Measurements from ENCODE around the gene VSX1. TPM values are rescaled to one million over a fixed set of nuclear protein-coding genes. Genes with fewer than 3 reads are reported as not detected.

VSX1 gene
- total and polyA plus RNA-seq, 2 experiments from 2014 or later, result not detected

DNA sequence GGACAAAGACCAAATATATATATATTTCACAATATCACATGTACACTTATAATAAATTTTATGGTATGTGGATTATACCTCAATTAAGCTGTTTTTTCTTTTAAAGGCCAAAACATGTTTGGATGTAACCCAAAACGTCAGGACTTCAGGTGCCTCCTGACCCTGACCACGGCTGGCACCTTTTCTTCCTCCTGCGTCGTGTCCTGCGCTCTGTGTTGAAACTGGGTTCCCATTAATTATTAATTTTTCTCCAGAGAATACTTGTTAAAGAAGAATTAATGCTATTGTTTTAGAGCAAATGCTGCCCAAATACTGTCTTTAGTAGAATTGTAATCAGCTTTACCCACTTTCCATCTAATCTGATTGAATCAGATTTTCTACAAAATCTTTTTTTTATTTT lies 46.7 kb upstream of the VSX1 start:
- no peak overlapping the region for H3K4me2 ChIP-seq
- no peaks in the 10 kb centered on the region for H3K9me3 ChIP-seq (ENCODE audit: low read depth)
- WGBS (ENCODE audit: low lambda C conversion rate, missing lambda C conversion rate), result 83% methylated on average over 5 of the region's 5 CpGs
- no peaks in the 10 kb centered on the region for H3K36me3 ChIP-seq (replicated peaks; ENCODE audit: insufficient read depth, low read depth)
- no peaks in the 10 kb centered on the region for H3K79me2 ChIP-seq
- no peaks in the 10 kb centered on the region for H3K4me1 ChIP-seq (ENCODE audit: insufficient read depth)
- no peaks in the 10 kb centered on the region for H3K9me2 ChIP-seq (replicated peaks; ENCODE audit: insufficient read depth)
- no peaks in the 10 kb centered on the region for H3K27me3 ChIP-seq
- no peak for DNase-seq (ENCODE audit: low spot score)
- H2AFZ ChIP-seq, result no peak overlapping the region
- no peak overlapping the region for H3K27ac ChIP-seq
- TF ChIP-seq EZH2 (IDR thresholded peaks at IDR 0.05; ENCODE audit: borderline replicate concordance) (no peak), EZH2phosphoT487 (IDR thresholded peaks at IDR 0.05; ENCODE audit: low read depth, severe bottlenecking, unreplicated experiment) (no peak)
- TF ChIP-seq, protein P1, sequence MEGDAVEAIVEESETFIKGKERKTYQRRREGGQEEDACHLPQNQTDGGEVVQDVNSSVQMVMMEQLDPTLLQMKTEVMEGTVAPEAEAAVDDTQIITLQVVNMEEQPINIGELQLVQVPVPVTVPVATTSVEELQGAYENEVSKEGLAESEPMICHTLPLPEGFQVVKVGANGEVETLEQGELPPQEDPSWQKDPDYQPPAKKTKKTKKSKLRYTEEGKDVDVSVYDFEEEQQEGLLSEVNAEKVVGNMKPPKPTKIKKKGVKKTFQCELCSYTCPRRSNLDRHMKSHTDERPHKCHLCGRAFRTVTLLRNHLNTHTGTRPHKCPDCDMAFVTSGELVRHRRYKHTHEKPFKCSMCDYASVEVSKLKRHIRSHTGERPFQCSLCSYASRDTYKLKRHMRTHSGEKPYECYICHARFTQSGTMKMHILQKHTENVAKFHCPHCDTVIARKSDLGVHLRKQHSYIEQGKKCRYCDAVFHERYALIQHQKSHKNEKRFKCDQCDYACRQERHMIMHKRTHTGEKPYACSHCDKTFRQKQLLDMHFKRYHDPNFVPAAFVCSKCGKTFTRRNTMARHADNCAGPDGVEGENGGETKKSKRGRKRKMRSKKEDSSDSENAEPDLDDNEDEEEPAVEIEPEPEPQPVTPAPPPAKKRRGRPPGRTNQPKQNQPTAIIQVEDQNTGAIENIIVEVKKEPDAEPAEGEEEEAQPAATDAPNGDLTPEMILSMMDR (IDR thresholded peaks at IDR 0.05; ENCODE audit: poor library complexity), result no peak
- H3K4me3 ChIP-seq, result no peak overlapping the region
- no peaks in the 10 kb centered on the region for H4K20me1 ChIP-seq (ENCODE audit: insufficient read depth, poor library complexity, severe bottlenecking)

DNA sequence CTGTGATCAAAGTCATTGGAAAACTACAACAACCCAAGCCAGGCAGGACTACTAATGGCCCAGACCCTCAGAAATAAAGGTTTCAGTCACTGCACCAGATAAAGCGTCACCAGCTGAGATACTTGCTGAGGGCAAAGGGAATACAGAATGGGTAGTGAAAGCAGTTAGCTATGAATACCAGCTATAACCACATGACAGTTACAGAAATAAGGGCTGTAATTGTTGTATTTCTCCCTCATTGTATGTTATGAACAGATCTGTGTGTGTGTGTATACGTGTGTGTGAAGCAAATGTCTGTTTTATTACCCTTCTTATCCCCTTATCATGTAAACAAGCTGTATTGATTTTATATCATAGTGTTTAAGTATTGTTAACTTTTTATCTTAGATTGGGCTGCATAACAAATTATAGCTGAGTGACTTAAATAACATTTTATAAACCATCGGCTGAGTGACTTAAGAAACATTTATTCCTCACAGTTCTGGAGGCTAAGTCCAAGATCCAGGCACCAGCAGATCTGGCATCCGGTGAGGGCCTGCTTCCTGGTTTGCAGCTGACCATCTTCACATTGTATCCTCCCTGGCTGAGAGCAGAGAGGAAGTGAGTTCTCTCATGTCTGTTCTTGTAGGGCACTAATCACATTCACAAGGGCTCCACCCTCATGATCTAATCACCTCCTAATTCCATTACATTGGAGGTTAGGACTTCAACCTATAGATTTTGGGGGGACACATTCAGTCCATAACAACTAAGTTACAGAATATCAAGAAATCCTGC lies 46.0 kb upstream of the VSX1 start:
- no peak for DNase-seq (ENCODE audit: low spot score)
- Histone ChIP-seq H3K36me3 (replicated peaks; ENCODE audit: insufficient read depth, low read depth) (no peaks in the 10 kb centered on the region), H2AFZ (no peak overlapping the region), H3K4me2 (no peak overlapping the region), H3K27ac (no peak overlapping the region), H3K4me1 (ENCODE audit: insufficient read depth) (no peaks in the 10 kb centered on the region), H3K9me3 (ENCODE audit: low read depth) (no peaks in the 10 kb centered on the region), H3K9me2 (replicated peaks; ENCODE audit: insufficient read depth) (no peaks in the 10 kb centered on the region), H3K79me2 (no peaks in the 10 kb centered on the region), H3K27me3 (no peaks in the 10 kb centered on the region), H4K20me1 (ENCODE audit: insufficient read depth, poor library complexity, severe bottlenecking) (no peaks in the 10 kb centered on the region), H3K4me3 (no peak overlapping the region)
- WGBS (ENCODE audit: low lambda C conversion rate, missing lambda C conversion rate), result 84% methylated on average over 4 of the region's 4 CpGs
- no peak for TF ChIP-seq EZH2 (IDR thresholded peaks at IDR 0.05; ENCODE audit: borderline replicate concordance)
- TF ChIP-seq, protein P1 (IDR thresholded peaks at IDR 0.05; ENCODE audit: poor library complexity), result no peak
- TF ChIP-seq EZH2phosphoT487 (IDR thresholded peaks at IDR 0.05; ENCODE audit: low read depth, severe bottlenecking, unreplicated experiment), result no peak

DNA sequence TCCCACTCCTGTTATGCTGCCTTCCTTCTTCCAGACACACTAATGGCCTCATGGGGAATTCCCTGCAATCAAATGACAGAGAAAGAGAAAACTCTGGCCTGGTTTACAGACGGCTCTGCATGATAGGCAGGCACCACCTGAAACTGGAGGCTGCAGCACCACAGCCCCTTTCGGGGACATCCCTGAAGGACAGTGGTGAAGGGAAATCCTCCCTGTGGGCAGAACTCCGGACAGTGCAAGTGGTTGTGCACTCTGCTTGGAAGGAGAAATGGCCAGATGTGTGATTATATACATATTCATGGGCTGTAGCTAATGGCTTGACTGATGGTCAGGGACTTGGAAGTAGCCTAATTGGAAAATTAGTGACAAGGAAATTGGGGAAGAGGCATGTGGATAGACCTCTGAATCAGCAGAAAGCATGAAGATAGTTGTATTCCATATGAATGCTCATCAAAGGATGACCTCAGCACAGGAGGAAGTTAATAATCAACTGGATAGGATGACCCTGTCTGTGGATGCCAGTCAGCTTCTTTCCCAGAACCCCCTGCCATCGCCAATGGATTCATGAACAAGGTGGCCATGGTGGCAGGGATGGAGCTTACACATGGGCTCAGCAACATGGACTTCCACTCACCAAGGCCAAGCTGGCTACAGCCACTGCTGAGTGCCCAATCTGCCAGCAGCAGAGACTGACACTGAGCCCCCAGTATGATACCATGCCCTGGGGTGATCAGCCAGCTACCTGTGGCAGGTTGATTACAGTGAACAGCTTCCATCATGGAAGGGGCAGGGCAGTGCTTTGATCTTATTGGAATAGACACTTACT lies 44.5 kb upstream of the VSX1 start:
- 84% methylated on average over 4 of the region's 4 CpGs for WGBS (ENCODE audit: low lambda C conversion rate, missing lambda C conversion rate)
- no peaks in the 10 kb centered on the region for H3K4me1 ChIP-seq (ENCODE audit: insufficient read depth)
- no peak overlapping the region for H3K4me2 ChIP-seq
- H3K9me3 ChIP-seq (ENCODE audit: low read depth), result no peaks in the 10 kb centered on the region
- H3K9me2 ChIP-seq (replicated peaks; ENCODE audit: insufficient read depth), result no peaks in the 10 kb centered on the region
- H4K20me1 ChIP-seq (ENCODE audit: insufficient read depth, poor library complexity, severe bottlenecking), result no peaks in the 10 kb centered on the region
- no peak for DNase-seq (ENCODE audit: low spot score)
- no peak overlapping the region for H3K27ac ChIP-seq
- no peak overlapping the region for H3K4me3 ChIP-seq
- H3K79me2 ChIP-seq, result no peaks in the 10 kb centered on the region
- H3K36me3 ChIP-seq (replicated peaks; ENCODE audit: insufficient read depth, low read depth), result no peaks in the 10 kb centered on the region
- H3K27me3 ChIP-seq, result no peaks in the 10 kb centered on the region
- TF ChIP-seq, protein P1 (IDR thresholded peaks at IDR 0.05; ENCODE audit: poor library complexity), result no peak
- TF ChIP-seq EZH2phosphoT487 (IDR thresholded peaks at IDR 0.05; ENCODE audit: low read depth, severe bottlenecking, unreplicated experiment), result no peak
- no peak for TF ChIP-seq EZH2 (IDR thresholded peaks at IDR 0.05; ENCODE audit: borderline replicate concordance)
- no peak overlapping the region for H2AFZ ChIP-seq
